COLO829 (cell line): ENCODE results near the gene POC1B.
A peak's percentile ranks its signal among the peaks of the same experiment; 100 is the strongest.

Source experiments
- DNase-seq: peaks from one replicate; pipeline ENCODE4 v3.0.0; 2012; ENCODE audit warnings: low spot score

Gene POC1B

DNA sequence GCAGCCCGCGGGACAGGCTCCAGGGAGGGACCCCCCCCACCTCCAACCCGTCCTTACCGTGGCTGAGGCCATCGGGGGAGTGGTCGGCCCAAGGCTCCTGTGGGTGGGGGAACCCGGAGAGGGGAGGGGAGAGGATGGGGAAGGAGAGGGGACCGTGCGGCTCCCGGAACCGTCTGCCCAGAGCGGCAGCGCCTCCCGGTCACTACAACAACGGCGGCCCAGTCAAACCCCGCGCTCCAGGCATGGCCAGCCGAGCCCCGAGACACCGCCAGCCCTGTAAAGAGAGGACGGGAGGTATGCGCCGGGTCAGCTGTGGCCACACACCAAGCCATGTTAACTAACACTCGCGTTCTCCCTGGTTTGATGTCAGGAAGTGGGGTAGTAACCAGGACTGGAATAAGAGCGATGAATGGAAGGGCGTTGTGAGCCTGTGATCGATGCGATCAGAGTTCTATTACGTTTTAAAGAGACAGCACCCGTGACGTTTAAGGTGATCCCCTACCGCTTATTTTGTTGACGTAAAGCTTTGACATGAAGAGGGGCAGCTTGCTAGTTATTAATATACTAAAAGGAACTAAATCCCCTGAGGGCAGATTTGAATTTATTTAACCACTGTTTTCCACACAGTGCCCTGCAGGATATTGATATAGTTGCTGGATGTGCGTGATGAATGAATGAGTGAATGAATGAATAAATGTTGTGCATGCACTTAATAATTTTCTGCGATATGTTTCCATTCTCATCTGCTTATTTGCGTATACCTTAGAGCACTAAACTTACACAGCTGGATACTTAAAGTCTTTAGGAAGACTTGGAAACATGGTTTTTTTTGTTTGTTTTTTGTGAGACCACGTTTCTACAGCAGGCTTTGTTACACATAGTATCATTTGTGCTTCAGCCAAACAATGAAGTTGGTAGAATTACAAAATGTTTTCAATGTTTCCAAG lies at the start of gene POC1B:
POC1B (minus strand) TSS at position 224 of the 947 bp plus-strand sequence; CDS start at position 72, 152 bp downstream.
- DNase-seq: peak; percentile 82

DNA sequence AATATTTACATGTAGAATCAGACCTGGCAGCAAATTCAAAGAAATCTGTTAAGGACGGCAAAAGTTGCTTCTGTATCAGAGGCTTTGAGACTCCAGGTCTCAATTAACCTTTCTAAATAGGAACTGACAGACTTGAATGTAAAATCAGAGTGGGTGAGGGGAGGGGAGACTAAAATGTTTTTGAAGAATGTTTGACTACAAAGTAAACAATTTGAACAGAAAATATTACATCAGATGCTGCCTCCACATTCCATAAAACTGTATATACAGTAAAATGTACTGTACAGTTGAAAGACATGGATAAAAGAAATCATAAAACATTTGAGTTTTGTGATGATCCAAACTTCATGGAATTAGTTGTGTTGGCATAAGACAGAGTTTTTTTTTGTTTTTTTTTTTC lies 49.5 kb upstream of the POC1B start:
- no peak for DNase-seq

DNA sequence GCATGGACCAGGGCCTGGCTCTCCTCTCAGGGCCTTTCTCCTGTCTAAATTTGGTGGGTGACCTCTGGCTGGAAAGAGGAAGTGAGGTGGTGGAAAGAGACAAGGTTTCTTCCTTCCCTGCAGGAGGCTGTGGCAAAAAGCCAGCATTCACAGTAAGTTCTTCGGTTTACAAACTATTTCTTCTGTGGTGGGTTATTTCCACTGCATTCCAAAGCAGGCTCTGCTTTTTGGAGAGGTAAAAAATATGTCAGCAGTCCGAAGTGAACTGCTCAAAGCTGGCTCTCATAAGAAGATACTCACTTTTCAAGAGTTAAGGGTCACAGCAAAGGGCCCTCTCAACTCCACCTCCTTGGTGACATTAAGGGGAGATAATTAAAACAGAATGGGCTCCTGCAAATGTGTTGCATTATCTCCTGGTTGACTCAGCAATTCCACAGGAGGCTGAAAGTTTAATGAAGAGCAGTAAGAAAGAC lies 48.9 kb upstream of the POC1B start:
- peak; percentile 24 for DNase-seq

DNA sequence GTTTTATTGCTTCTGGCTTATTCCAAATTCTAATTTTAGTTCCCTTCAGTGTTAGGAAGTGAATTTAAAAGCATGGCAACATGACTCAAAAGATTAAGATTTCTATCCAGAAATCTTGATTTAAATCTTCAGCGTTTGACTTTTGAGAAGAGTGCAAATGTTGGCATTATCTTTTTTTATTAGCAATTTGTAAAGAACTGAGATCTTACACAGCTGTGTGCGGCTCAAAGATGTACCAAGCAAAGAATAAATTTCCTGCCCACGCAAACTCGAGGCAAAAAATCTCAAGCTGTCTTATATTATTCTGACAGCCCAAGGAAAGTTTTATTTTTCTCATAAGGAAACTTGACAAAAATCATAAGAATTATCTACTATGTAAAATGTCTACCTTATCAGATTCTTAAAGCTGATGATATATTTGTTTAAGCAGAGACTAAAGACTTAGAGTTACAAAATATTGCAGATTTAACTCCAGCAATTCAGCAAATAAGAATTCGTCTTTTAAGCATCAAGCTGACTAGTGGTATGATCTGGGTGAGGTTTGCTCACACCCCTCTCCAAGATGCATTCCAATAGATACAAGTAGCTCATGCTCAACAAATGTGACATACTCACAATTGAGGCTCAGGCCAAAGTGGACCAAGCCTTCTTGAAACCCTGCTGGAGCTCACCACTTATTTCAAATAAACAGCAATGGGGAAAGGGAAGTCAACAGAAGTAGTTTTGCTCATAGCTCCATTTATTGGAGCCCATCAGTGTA lies 47.4 kb upstream of the POC1B start:
- no peak for DNase-seq

DNA sequence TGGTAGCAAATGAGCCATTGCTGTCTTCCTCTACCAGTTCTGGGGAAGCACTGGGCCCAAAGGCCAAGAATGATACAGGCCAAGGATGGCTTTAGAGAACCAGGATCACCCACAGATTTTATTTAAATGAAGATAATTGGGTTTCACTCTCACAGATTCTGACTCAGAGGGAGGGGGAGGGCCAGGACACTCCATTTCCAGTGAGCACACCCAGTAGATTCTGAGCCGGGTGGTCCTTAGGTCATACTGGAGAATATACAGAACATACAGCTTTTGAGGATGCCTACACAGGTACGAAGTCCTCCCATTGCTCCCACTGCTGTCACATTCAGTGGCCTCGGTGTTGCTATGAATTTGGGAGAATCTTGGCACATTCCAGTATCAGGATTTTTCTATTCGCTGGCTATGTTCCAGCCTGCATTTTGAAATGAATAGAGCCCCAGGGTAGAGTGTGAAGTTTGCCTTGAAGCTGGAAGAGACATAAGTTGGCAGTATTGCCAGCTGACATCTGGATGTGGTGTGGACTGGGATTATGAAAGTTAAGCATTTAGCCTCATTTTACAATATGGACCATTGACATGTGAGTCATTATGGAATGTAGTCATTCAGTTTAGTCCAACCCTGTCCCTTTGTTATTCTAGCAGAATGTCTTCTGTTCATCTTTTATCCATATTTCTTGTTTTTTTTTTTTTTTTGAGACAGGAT lies 45.8 kb upstream of the POC1B start:
- DNase-seq: peak; percentile 40

DNA sequence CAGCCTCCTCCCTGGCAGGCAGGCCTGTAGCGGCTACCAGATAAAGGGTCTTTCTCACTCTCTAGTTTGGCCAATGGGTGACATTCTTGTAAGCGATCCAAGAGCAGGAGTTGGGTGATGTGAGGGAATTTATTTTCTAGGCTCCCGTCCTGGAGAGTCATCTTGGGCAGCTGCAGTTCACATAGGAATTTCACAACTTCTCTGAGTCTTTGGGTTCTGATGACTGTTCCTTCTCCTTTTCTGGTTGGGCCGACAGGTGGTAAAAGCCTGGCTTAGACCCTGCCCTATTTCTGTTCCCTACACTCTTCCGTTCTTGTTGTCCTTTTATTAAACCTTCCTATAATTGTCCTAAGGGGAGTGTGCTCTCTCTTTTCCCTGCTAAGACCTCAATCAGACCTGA lies 42.6 kb upstream of the POC1B start:
- DNase-seq: no peak

DNA sequence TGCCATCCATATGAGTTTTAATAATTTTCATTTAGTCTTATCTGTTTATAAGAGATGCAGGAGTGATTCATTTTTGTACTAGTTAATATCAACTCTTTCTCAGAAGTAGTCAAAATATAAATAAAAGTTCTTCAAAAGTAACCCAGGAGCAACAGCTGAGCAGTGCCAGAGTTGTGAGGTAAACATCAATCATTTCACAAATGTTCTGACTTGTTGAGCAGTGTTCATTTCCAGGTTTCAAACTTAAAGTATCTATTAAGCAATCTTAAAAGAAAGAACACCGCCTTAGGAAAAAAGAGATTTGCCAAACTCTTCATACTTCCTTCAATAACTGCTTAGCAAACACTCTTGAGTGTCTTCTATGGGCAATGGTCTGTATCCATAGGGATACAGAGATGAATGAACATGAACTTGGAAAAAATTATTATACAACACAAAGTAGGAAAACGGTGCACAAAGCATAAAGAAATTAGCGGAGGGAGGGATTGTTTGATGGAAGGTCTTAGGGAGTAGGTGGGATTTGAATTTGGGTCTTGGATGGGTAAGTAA lies 41.9 kb upstream of the POC1B start:
- DNase-seq: no peak

DNA sequence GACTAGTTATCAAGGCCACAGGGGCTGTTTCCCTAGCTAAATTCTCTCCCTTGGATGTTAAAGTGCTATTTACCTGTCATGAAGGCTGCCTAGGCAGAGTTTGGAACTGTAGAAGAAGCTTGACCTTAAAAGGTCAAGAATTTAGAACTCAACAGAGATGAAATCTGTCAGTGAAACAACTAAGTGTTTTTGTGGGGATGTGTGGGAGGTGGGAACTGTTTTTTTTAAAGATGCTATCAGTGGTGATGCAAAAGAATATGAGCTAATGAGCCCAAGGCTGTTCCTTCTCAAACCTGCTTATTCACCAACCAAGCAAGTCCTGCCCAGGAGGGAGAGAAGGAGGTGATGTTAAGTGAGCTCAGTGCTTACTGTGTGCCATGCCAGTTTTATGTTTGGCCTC lies 40.8 kb upstream of the POC1B start:
- DNase-seq: no peak

DNA sequence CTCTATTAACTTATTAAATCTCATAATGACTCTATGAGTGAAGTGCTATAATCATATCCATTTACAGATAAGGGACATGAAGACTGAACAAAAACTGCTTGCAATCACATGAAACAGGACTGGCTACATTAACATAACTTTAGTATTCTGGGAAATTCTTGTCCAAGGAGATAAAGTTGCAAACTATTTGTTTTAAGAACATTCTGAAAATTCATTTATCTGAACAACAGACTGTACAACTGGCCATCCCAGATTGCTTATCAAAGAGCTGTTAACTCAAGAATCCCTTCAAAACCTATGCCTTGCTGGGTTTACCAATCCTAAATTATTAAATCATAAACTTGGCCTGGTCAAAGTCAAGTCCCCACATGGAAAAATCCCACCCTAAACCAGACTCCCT lies 39.2 kb upstream of the POC1B start:
- no peak for DNase-seq

DNA sequence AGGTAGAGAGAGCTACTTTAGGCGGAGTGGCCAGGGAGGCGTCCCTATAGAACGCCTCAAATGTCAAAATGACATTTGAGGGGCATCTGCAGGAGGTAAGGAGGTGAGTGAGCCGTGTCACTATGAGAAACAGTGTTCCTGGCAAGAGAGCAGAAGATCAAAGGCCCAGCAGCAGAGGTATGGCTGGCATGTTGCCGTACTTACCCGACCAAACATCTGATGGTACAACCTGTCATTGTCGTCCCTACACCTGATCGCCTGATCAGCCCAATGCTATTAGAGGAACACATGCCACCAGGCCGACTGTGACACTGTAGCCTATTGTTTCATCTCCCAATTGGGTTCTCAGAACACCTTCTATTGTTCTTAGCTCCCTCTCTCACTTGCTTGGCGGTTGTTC lies 33.9 kb upstream of the POC1B start:
- DNase-seq: no peak

DNA sequence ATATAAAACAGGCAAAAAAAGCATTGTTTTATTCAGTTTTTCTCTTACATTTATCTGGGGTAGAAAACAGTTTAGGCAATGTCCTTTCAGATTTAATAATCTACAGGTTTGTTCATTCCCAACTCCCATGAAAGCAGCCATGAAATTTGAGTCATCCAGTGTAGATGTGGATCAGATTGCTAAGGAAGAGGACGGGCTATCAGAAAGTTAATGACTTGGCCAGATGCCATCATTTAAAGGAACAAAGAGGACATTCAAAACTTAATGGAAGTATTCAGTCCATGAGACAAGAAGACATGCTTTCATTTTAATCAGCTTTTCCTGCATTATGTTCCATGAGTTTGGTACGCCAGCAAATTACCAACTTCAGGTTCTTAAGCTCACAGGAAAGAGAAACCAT lies 31.1 kb upstream of the POC1B start:
- peak; percentile 96 for DNase-seq

DNA sequence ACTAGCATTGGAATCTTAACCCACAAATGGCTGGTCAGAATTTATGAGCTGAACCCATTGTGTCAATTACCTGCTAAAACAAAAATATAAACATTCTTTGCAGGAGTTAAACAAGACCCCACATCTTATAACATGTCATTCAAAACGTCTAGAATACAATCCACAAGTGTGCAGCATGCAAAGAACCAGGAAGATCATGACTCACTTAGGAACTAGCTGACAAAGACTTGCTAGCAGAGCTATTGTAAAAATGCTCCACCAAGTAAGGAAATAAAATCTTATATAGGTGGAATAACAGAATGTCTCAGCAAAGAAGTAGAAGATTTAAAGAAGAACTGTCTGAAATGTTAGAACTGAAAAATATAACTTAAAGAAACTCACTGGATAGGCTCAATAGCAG lies 26.5 kb upstream of the POC1B start:
- DNase-seq: no peak

DNA sequence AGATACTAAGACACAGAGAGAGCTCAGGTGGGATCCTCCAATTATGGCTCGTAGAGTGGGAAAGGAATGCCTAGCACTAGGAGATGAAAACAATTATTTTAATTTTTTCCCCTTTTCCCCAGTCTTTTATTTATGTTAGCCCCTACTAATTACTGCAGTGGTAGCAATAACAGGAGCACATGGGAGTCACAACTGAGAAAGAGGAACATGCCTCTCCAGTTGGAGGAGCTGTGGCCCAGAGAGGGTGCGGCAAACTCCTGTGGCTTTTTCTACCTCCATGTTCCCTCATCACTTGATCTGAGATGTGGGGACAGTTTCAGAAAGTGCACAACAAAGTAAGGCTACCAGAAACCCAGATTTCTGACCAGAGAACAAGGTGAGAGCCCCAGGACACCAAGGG lies 25.9 kb upstream of the POC1B start:
- no peak for DNase-seq

DNA sequence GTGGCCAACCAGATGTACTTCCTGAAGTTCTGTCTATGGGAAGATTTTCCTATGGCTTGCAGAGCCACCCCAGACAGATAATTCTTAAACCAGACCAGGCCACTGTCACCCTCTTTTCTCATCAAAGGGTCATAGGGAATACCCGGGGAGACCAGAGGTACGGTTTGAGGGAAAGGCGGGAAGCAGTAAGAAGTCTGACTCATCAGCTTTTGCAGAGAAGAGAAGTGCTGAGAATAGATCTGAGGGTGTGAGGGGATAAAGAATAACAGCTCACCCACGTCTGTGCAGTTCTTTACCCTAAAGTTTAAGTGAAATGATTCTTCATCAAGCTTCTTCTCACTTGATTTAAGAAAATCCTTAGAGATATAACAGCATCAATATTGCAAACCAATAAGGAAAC lies 21.3 kb upstream of the POC1B start:
- DNase-seq: no peak

DNA sequence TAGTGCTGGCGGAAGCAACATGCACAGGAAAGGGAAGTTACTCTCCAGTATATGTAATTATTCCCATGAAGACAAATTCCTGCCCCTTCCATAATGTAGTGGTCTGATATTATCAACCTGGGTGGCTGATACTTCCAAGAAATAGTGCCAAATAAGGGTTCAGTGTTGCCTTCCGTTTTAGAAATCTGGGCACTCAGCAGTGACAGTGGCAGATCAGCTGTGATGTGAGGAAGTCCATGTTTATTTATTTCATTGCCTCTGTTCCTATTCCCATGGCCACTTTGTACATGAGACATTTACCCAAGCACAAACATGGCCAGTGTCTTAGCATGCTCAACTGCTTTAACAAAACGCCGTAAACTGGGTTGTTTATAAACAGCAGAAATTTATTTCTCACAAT lies 20.3 kb upstream of the POC1B start:
- DNase-seq: no peak

DNA sequence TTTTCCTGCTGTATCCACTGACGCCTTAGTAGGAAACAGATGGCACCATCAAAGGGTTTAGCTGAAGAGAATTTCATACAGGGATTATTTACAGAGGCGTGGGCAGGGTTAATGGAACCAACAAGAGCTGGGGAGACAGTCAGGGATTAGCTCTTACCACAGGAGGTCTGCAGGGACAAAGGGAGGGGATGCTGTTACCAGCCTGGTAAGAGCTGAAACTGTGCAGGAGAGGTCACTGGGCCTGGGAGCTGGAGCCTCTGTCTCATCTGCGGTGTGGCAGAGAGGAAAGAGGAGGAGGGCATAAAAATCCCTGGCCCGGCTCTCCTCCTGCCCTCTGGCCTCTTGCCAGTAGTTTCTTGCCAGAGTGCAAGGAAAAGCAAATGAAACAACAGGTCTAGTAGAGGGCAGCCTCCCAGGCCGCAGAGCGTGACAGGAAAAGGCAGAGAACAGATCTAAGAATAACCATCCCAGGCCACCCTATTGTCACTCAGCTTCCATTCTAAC lies 18.9 kb upstream of the POC1B start:
- no peak for DNase-seq

DNA sequence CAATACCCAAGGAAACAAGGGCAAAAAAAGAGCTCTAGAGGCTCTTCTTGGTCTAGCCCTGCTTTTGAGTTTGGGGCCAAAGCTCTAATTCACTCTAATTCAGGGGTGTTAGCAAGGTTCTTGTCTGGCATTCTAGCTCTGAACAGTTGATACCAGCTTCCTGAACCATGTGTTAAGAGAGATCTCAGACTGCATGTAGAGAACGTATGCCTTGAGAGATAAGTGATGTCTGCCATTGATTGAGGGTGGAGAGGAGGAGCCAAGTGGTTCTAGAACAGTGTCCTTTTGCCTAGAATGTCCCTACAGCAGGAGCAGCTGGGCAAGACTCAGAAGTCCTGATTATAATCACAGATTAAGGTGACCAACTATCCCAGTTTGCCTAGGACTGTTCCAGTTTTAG lies 18.2 kb upstream of the POC1B start:
- DNase-seq: no peak

DNA sequence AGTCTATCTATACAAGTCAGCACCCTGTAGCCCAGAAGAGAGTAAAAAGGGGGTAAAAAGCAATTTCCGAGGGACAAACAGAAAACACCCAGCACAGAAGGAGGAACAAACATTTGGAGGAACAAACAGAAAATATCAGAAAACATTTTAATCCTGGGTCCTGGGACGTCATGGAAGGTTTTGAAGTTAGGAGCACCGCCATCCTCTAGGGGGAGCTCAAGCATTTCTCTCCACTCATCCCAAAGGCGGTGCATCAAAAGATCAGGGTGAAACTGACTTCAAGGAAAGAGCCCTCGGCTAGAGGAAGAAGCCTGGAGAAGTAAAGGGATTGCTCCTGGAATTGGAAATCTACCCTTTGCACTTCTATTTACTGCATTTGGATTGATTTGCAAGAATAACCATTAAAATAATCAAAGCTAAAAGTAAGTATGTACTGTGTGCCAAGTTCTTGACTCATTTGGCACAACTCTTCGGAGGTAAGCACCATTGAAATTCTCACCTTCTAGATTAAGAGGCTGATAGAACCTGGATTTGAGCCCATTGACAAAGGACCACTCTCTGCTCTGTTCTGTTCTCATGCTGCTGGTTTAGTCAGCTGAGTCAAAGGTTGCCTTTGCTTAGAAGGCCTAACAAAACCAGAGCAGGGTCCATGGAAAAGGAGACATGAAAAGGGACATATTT lies 17.2 kb upstream of the POC1B start:
- peak; percentile 80 for DNase-seq

DNA sequence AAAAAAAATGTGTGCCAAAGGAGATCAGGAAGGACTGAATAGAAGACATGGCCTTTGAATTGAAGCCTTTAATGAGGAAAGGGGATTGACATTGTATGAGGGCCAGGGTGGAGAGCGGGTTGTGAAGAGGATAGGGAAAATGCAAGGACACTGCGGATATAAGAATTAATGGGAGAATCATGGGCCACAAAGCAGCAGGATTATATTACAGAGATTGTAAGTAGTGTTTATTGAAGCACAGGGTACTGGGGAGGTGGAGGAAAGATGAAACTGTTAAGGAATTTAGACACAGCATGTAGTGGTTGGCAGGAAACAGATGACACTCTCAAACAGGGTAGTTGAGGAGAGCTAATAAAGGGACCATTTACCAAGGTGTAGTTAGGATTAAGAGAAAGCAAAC lies 16.4 kb upstream of the POC1B start:
- no peak for DNase-seq

DNA sequence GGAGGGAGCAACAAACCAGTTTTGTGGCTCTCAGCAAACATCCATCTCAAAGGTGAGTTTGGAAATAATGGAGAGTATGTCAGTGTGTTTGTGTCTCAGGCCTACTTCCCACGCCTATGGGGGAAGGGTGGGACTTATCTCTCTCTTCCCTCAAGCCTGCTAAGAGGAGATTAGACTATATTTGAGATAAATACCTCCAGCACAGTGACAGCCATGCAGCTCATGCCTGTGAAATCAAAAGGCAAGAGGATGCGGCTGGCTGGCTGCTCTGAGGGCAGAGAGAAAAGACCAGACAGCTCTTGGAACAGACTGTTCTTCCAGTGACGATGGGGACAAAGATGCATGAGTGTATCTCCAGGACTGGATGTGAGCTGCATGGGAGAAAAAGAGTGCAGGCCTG lies 14.7 kb upstream of the POC1B start:
- no peak for DNase-seq

DNA sequence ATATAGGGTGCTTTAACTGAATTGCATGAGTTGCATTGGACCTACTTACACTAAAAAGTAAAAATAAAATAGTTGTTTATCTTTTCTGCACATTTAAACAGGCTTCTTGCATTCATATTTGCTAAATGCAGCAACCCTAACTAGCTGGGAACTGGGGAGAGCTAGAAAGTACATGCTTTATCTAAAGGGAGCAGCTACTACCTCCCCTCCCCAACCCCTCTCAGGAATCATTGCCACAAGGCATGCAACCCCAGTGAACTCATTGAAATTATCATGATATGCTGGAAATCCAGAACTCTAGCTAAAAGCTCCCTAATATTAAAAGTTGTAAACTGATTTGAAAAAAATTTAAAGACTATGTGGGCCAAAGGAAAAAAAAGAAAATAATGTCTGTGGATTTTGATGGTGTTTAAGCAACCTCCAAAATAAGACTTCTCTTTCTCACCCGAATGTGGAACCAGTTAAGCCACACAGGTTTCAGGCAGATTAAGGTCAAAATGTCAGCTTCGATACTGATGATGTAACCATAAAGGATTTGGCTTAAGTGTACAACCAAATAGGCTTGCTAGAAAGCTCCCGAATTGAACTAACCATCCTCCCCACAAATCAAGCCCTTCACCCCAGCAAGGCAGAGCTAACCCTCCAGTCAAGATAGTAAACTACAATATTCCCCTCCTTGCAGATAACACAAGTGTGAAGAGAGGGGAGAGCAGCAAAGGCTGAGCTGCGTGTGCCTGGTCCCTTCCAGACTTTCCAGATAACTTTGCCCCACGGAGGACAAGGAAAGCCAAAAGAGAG lies 13.8 kb upstream of the POC1B start:
- no peak for DNase-seq
